GM21360 (cell line): Measurements from ENCODE around the gene ZBTB39.
"Not testable (repeated sequence)": the region's sequence is repeated elsewhere in the genome, so short reads cannot be mapped to it uniquely, and the experiment has no call there.

Experiments used
- ATAC-seq: cut with Tn5 transposase; IDR thresholded peaks from one replicate; pipeline ENCODE4 v1.9.1; 2021; ENCODE audit warnings: mild to moderate bottlenecking, moderate library complexity; ENCODE audit not compliant: unreplicated experiment

Gene ZBTB39

GRCh38 chr12:57031138-57031725 is 24.9 kb upstream of the ZBTB39 start:
- ATAC-seq, result no peak

- no peak for ATAC-seq
Measured at GRCh38 chr12:57029457-57029856, 23.1 kb upstream of the ZBTB39 start.

- no peak for ATAC-seq
Measured at GRCh38 chr12:57027805-57028153, 21.4 kb upstream of the ZBTB39 start.

GRCh38 chr12:57027011-57027804 is 20.9 kb upstream of the ZBTB39 start:
- ATAC-seq, result no peak

- no peak for ATAC-seq
Measured at GRCh38 chr12:57025196-57025595, 18.9 kb upstream of the ZBTB39 start.

GRCh38 chr12:57022324-57022723 is 16.0 kb upstream of the ZBTB39 start:
- ATAC-seq, result not testable (repeated sequence)

- ATAC-seq, result no peak
Measured at GRCh38 chr12:57019983-57020719, 13.8 kb upstream of the ZBTB39 start.

- no peak for ATAC-seq
Measured at GRCh38 chr12:57018906-57019305, 12.6 kb upstream of the ZBTB39 start.

GRCh38 chr12:57018353-57018752 is 12.0 kb upstream of the ZBTB39 start:
- ATAC-seq, result not testable (repeated sequence)

GRCh38 chr12:57016348-57016747 is 10.0 kb upstream of the ZBTB39 start, which contains the start of gene TAC3:
TAC3 (minus strand) TSS chr12:57016529; CDS start chr12:57015797, 732 bp downstream.
- ATAC-seq, result no peak

GRCh38 chr12:57012600-57013465 is 6.5 kb upstream of the ZBTB39 start:
- ATAC-seq, result no peak

GRCh38 chr12:57011438-57012424 is 5.4 kb upstream of the ZBTB39 start:
- ATAC-seq, result no peak

- ATAC-seq, result no peak
Measured at GRCh38 chr12:57010627-57011247, 4.4 kb upstream of the ZBTB39 start.

- no peak for ATAC-seq
Measured at GRCh38 chr12:57009949-57010626, 3.7 kb upstream of the ZBTB39 start.

- no peak for ATAC-seq
Measured at GRCh38 chr12:57008178-57008577, 1.8 kb upstream of the ZBTB39 start.

GRCh38 chr12:57006809-57007475 is 596 bp upstream of the ZBTB39 start:
- ATAC-seq, result no peak

- ATAC-seq, result no peak
Measured at GRCh38 chr12:57004651-57005050, 1.7 kb downstream of the ZBTB39 start.

GRCh38 chr12:57003395-57003794 is 3.0 kb downstream of the ZBTB39 start:
- ATAC-seq, result no peak
